K562 (cell line): ENCODE measurements around the gene C5orf47. TPM values are rescaled to one million over a fixed set of nuclear protein-coding genes. Genes with fewer than 3 reads are reported as not detected.

Experiments
- CBFA2T3 ChIP-seq: fragments of 450-650 bp; IDR thresholded peaks from 2 replicates; pipeline ENCODE4 v1.6.1; 2017
- FOXM1 ChIP-seq, 2 experiments: fragments of 450-650 bp in 1 of 2; sonication (generic) in 1 of 2; formaldehyde crosslinking in 1 of 2; IDR thresholded peaks; 2 replicates each; pipeline versions ENCODE4 v1.6.1 to v1.9.0; 2017 to 2022; ENCODE audit warnings: low read depth in 2 of 2, mild to moderate bottlenecking in 2 of 2, missing genetic modification reagents in 1 of 2, moderate library complexity in 1 of 2
- PRDM10 ChIP-seq: fragments of 450-650 bp; IDR thresholded peaks from 2 replicates; pipeline ENCODE4 v1.6.1; 2018; ENCODE audit not compliant: partially characterized antibody
- RFX7 ChIP-seq: fragments of 250-450 bp; sonication (Bioruptor Pico); IDR thresholded peaks from 2 replicates; pipeline ENCODE4 v1.5.1; 2021; ENCODE audit warnings: mild to moderate bottlenecking
- TEAD1 ChIP-seq, 2 experiments: fragments of 450-650 bp in 1 of 2; sonication (generic) in 1 of 2; formaldehyde crosslinking; IDR thresholded peaks; 2 replicates each; pipeline versions ENCODE4 v1.4.0 to v1.8.0; 2020 to 2022; ENCODE audit warnings: mild to moderate bottlenecking in 2 of 2, missing genetic modification reagents in 1 of 2
- TRIM24 ChIP-seq, 2 experiments: fragments of 450-650 bp; IDR thresholded peaks; 2 replicates each; pipeline ENCODE4 v1.6.1; 2016
- ZBTB7A ChIP-seq: IDR thresholded peaks from 2 replicates; pipeline ENCODE4 v1.6.1; 2011; ENCODE audit warnings: low read depth, mild to moderate bottlenecking, low read length, moderate library complexity, borderline replicate concordance; ENCODE audit not compliant: control insufficient read depth
- ZNF3 ChIP-seq: fragments of 250-450 bp; sonication (Bioruptor Pico); IDR thresholded peaks from 2 replicates; pipeline ENCODE4 v1.5.0; 2021; ENCODE audit warnings: mild to moderate bottlenecking, moderate library complexity
- polyA plus RNA-seq, 8 experiments: library from polyadenylated mRNA; depleted of rRNA in 4 of 8; stranded (reverse) in 5 of 8; unstranded in 3 of 8; fragments of >200 nt; fragmentation: Nextera tagmentation in 2 of 8; fragmentation: Illumina TruSeq in 1 of 8; extraction: Ambion mirVana in 2 of 8; extraction: Trizol in 1 of 8; gene quantifications; 2 replicates each; pipeline versions ENCODE4 v1.2.1 to v1.2.3, GENCODE V29; 2011 to 2014; ENCODE audit warnings: inconsistent platforms in 1 of 8, missing spikeins in 1 of 8
- total RNA-seq, 7 experiments: library from RNA; depleted of rRNA in 6 of 7; stranded (reverse); fragments of >200 nt in 6 of 7; fragmentation: Illumina TruSeq in 2 of 7; extraction: Trizol in 2 of 7; gene quantifications; 2 replicates each; pipeline versions ENCODE4 v1.2.1 to v1.2.3, GENCODE V29; 2011 to 2021; ENCODE audit warnings: low replicate concordance in 1 of 7
- TF ChIP-seq, protein P1 (sequence below): fragments of 450-650 bp; IDR thresholded peaks from 2 replicates; pipeline ENCODE4 v1.6.1; 2016; ENCODE audit warnings: low read depth
- TF ChIP-seq, protein P2 (sequence below): fragments of 450-650 bp; formaldehyde crosslinking; IDR thresholded peaks from 2 replicates; pipeline ENCODE4 v1.4.0; 2022; ENCODE audit warnings: mild to moderate bottlenecking, moderate library complexity
- TF ChIP-seq, protein P3 (sequence below): fragments of 450-650 bp; IDR thresholded peaks from 2 replicates; pipeline ENCODE4 v1.6.1; 2016; ENCODE audit warnings: borderline replicate concordance

Gene C5orf47
- total and polyA plus RNA-seq, 9 of the 15 experiments (the other 6 are each of a cell fraction or from before 2014, with no cell fraction given): 0.08 TPM; not detected in 8

DNA sequence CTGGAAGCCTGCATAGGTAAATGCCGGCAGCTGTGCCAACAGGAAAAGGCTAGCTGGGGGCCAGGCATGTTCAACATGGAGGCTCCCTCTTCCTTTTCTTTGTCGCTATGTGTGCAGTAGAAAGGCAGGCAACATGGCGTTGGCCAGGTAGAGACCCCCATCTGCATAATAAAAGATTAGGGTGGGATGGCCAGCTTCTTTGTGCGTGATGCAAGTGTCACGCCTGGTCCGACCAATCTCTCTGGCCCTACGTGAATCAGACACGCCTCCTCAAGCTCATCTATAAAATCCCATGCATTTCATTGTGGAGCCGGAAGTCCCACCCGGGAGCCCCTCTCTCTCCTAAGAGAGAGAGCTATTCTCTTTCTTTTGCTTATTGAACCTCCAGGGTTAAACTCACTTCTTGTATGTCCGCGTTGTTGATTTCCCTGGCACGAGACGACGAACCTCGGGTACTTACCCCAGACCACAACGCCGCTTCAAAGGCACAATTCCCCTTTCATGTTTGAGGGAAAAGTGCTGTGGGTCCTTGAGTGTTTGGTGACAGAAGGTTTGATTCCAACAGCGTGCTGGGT is 25.0 kb upstream of the C5orf47 start (continued):
- TF ChIP-seq PRDM10 (no peak), RFX7 (CRISPR knock-in tag) (no peak), FOXM1 (IDR thresholded peaks at IDR 0.05; ENCODE audit: low read depth) (no peak), FOXM1 (CRISPR knock-in tag; IDR thresholded peaks at IDR 0.05; ENCODE audit: low read depth) (no peak), ZNF3 (no peak), TEAD1 (CRISPR knock-in tag; IDR thresholded peaks at IDR 0.05) (no peak), TRIM24 (IDR thresholded peaks at IDR 0.05) (no peak), CBFA2T3 (no peak), ZBTB7A (no peak)
- TF ChIP-seq, protein P1, sequence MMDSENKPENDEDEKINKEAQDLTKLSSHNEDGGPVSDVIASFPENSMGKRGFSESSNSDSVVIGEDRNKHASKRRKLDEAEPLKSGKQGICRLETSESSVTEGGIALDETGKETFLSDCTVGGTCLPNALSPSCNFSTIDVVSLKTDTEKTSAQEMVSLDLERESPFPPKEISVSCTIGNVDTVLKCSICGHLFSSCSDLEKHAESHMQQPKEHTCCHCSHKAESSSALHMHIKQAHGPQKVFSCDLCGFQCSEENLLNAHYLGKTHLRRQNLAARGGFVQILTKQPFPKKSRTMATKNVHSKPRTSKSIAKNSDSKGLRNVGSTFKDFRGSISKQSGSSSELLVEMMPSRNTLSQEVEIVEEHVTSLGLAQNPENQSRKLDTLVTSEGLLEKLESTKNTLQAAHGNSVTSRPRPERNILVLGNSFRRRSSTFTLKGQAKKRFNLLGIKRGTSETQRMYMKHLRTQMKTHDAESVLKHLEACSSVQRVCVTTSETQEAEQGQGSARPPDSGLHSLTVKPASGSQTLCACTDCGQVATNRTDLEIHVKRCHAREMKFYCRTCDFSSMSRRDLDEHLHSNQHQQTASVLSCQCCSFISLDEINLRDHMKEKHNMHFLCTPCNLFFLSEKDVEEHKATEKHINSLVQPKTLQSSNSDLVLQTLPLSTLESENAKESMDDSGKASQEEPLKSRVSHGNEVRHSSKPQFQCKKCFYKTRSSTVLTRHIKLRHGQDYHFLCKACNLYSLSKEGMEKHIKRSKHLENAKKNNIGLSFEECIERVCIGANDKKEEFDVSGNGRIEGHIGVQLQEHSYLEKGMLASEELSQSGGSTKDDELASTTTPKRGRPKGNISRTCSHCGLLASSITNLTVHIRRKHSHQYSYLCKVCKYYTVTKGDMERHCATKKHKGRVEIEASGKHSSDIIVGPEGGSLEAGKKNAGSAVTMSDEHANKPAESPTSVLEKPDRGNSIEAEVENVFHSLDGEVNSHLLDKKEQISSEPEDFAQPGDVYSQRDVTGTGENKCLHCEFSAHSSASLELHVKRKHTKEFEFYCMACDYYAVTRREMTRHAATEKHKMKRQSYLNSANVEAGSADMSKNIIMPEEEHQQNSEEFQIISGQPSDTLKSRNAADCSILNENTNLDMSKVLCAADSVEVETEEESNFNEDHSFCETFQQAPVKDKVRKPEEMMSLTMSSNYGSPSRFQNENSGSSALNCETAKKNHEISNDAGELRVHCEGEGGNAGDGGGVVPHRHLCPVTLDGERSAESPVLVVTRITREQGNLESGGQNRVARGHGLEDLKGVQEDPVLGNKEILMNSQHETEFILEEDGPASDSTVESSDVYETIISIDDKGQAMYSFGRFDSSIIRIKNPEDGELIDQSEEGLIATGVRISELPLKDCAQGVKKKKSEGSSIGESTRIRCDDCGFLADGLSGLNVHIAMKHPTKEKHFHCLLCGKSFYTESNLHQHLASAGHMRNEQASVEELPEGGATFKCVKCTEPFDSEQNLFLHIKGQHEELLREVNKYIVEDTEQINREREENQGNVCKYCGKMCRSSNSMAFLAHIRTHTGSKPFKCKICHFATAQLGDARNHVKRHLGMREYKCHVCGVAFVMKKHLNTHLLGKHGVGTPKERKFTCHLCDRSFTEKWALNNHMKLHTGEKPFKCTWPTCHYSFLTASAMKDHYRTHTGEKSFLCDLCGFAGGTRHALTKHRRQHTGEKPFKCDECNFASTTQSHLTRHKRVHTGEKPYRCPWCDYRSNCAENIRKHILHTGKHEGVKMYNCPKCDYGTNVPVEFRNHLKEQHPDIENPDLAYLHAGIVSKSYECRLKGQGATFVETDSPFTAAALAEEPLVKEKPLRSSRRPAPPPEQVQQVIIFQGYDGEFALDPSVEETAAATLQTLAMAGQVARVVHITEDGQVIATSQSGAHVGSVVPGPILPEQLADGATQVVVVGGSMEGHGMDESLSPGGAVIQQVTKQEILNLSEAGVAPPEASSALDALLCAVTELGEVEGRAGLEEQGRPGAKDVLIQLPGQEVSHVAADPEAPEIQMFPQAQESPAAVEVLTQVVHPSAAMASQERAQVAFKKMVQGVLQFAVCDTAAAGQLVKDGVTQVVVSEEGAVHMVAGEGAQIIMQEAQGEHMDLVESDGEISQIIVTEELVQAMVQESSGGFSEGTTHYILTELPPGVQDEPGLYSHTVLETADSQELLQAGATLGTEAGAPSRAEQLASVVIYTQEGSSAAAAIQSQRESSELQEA: no peak
- TF ChIP-seq, protein P2, sequence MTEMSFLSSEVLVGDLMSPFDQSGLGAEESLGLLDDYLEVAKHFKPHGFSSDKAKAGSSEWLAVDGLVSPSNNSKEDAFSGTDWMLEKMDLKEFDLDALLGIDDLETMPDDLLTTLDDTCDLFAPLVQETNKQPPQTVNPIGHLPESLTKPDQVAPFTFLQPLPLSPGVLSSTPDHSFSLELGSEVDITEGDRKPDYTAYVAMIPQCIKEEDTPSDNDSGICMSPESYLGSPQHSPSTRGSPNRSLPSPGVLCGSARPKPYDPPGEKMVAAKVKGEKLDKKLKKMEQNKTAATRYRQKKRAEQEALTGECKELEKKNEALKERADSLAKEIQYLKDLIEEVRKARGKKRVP (CRISPR knock-in tag): no peak
- TF ChIP-seq, protein P3, sequence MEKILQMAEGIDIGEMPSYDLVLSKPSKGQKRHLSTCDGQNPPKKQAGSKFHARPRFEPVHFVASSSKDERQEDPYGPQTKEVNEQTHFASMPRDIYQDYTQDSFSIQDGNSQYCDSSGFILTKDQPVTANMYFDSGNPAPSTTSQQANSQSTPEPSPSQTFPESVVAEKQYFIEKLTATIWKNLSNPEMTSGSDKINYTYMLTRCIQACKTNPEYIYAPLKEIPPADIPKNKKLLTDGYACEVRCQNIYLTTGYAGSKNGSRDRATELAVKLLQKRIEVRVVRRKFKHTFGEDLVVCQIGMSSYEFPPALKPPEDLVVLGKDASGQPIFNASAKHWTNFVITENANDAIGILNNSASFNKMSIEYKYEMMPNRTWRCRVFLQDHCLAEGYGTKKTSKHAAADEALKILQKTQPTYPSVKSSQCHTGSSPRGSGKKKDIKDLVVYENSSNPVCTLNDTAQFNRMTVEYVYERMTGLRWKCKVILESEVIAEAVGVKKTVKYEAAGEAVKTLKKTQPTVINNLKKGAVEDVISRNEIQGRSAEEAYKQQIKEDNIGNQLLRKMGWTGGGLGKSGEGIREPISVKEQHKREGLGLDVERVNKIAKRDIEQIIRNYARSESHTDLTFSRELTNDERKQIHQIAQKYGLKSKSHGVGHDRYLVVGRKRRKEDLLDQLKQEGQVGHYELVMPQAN: no peak
- TF ChIP-seq, all 486 proteins: peak for 0
